H4 (cell line): ENCODE results near the gene MRPS35. TPM values are rescaled to one million over a fixed set of nuclear protein-coding genes. Genes with fewer than 3 reads are reported as not detected.
A peak's percentile ranks its signal among the peaks of the same experiment; 100 is the strongest.

Source experiments
- DNase-seq: peaks from one replicate; pipeline ENCODE4 v3.0.0-alpha.2; 2015; ENCODE audit warnings: low spot score
- total RNA-seq: library from RNA; depleted of rRNA; stranded (reverse); fragments of >200 nt; shearing (Covaris generic); gene quantifications from 2 replicates; pipeline ENCODE4 v1.2.3, GENCODE V29; 2014; rRNA removed

Gene MRPS35
- total RNA-seq, result 105 TPM in 2 replicates

- DNase-seq, result peak; percentile 82
Measured at GRCh38 chr12:27710592-27711316, at the start of gene MRPS35. MRPS35 (plus strand) TSS chr12:27710832; CDS start chr12:27710844, 12 bp downstream.

DNA sequence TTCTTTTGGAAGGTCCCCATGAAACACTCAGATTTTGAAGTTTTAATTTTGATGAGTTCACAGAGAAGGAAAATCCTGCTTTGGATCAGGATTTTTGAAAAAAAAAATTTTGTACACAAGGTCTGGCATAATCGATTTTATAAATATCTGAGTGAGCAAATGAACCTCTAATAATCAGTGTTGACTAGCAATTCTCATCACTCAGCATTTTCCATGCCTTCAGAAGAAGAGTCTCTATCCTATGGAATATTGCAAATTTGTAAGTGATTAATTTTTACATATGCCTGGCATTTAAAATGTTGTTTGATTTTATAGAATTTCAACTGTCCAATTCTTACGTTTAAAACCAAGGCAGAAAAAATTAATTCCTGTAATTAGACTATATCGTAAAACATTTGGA, 44.9 kb upstream of the MRPS35 start:
- DNase-seq, result no peak

GRCh38 chr12:27666510-27666909, 44.1 kb upstream of the MRPS35 start:
- no peak for DNase-seq

DNA sequence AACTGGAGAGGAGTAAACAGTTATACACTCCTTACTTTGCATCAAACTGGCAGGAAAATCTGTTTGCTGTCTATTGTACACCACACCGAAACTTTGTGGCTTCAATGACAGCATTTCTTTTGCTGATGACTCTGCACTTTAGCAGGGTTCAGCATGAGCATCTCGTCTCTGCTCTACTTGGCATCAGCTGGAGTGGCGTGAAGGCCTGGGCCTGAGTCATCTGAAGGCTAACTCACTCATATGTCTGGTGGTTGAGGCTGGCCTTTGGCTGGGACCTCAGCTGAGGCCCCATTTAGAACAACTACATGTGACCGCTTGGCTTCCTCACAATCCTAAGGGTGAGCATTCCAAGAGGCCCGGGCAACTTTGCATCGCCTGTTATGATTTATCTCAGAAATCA, 43.1 kb upstream of the MRPS35 start:
- DNase-seq, result peak; percentile 34

DNA sequence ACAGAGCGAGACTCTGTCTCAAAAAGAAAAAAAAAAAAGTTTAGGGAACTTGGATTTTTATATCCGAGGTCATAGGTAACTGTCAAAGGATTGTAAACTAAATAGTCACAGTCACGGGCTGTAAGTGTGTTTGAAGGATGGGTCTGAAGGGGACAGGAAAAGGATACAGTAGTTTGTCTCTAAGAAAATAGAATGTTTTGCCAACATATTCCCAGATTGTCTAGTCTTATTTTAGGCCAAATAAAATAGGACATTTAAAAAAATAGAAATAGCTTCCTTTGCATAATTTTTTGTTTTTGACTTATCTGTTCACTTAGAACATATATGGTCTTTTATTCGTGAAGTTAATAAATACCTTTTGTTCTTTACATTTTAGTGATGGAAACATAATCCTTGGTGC, 38.6 kb upstream of the MRPS35 start:
- no peak for DNase-seq

- no peak for DNase-seq
Measured at GRCh38 chr12:27672643-27673042, 38.0 kb upstream of the MRPS35 start.

GRCh38 chr12:27673101-27673718, 37.4 kb upstream of the MRPS35 start:
- DNase-seq, result no peak

GRCh38 chr12:27674989-27675388, 35.6 kb upstream of the MRPS35 start:
- no peak for DNase-seq

DNA sequence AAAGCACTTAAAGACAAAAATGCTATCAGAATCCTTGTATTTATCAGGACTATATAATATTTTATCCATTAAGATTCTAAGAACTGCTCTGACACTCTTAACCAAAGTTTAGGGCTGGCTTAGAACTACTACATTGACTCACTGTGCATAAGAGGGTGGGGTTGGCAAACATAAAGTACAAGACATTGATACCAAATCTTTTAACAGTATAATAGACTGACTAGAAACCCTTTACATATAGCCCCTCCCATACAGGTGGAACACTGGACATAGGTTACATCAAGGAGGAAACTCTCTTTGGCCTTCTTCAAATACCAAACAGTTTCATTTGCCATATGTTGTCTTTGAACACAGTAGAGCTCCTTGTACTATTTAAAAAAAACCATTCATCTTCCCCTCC, 30.0 kb upstream of the MRPS35 start:
- no peak for DNase-seq

DNA sequence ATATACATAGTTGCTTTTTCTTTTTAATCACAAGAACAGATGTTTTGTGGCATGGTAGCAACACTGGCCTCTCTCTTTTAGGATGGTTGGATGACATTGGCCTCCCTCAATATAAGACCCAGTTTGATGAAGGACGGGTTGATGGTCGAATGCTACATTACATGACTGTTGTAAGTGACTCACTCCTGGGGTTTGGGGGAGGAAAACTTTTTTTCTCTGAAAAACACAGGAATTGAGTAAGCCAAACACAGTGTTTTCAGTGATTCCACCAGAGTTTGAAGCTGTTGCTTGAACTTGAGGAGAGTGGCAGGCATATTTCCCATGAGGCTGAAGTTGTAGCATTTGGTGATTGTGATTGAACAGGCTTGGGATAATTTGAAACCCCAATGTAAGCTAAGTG, 28.1 kb upstream of the MRPS35 start:
- no peak for DNase-seq

- no peak for DNase-seq
Measured at GRCh38 chr12:27685274-27685673, 25.4 kb upstream of the MRPS35 start.

GRCh38 chr12:27686147-27686546, 24.5 kb upstream of the MRPS35 start:
- no peak for DNase-seq

DNA sequence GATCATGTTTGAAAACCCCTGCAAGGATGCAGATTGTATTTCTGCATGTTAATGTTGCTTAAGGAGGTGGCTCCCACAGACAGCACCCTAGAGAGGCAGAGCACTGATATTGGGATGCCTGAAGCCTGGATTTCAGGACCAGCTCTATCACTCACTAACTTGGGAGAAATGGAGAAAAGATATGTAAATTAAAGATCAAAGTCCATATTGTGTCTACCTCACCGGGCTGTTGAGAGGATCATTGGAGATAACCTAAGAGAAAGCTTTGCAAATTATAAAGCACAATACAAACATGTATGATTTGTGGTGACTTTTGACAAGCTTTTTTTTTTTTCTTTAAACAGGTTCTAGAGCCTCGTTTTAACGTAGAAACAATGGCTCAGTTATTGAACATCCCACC, 22.0 kb upstream of the MRPS35 start:
- no peak for DNase-seq

DNA sequence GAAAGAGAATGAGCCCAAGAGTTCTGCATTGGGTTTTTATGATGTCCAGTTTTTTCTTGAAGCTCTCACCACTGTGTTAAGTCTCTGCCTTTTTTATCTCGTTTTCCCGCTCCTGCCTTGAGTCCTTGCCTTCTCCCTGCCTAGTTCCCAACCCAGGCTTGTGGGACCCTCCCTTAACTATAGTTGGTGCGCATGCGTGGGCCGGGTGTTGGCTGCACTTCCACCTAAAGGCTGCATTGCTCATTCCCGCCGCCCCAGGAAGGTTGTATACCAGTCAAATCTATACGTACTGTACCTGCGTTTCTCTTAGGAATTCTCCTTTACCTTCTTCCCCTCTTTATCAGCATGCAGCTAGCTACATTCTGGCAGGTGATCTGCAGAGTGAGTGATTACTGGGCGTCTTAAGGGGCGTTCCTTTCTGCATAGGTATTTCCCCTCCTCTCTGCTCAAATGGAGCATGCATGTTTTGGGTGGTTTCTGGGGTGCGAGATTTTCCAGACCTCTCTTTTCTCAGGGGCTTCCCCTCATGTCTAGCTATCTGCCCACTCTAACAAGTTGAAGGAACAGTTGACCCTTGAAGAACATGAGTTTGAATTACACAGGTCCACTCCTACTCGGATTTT, 21.0 kb upstream of the MRPS35 start:
- DNase-seq, result no peak

DNA sequence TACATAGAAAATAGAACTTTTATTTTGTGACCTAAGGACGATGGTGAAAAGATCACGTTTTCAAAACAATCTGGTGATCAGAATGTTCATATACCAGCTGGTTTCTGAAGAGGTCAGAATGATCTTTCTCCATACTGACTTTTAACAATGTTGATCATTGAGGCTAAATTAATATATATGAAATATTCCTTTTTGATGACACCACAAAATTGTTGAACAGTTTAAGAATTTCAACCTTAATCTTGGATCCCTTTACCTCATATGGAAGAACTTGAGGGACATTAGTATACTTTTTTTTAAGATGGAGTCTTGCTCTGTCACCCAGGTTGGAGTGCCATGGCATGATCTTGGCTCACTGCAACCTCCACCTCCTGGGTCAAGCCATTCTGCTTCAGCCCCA, 17.2 kb upstream of the MRPS35 start:
- no peak for DNase-seq

- no peak for DNase-seq
Measured at GRCh38 chr12:27695556-27696292, 14.9 kb upstream of the MRPS35 start.

DNA sequence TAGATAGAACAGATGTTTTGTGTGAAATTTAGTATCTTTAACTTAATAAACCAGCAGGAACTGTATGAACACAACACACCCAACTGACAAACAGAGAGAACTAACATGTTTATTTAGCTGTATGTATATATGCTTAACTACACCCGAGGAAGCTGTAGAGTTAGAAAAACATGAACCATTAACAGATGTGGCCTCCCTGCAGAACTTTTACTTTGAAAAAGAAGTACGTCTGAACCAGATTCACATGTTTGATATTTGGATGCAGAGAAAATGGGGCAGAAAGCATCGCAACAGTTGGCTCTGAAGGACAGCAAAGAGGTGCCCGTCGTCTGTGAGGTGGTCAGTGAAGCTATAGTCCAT, 14.4 kb upstream of the MRPS35 start, which contains the start of gene REP15:
REP15 (plus strand) TSS at position 155 of the 360 bp plus-strand sequence; CDS start at position 271, 116 bp downstream.
- no peak for DNase-seq

DNA sequence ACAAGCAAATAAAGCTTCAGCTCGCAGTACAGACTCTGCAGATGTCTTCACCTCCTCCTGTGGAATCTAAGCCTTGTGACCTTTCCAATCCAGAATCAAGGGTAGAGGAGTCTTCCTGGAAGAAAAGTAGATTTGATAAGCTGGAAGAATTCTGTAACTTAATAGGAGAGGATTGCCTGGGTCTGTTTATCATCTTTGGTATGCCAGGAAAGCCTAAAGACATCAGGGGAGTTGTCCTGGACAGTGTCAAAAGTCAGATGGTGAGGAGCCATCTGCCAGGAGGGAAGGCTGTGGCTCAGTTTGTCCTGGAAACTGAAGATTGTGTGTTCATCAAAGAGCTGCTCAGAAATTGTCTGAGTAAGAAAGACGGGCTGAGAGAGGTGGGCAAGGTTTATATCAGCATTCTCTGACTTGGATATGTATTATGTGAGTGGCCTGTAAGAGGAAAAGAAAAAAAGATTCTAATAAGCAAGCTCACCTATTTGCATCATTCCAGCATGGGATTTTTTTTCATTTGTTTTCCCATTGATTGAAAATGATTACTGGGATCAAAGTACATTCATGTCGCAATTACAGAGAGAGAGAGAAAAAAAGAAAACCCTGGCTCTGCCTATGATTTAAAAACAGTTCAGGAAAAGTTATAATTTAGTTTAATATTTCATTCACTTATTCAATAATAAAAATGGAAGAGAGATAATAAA, 13.6 kb upstream of the MRPS35 start:
- DNase-seq, result no peak

- DNase-seq, result peak; percentile 75
Measured at GRCh38 chr12:27703720-27704452, 6.7 kb upstream of the MRPS35 start.

- no peak for DNase-seq
Measured at GRCh38 chr12:27705263-27705662, 5.4 kb upstream of the MRPS35 start.

DNA sequence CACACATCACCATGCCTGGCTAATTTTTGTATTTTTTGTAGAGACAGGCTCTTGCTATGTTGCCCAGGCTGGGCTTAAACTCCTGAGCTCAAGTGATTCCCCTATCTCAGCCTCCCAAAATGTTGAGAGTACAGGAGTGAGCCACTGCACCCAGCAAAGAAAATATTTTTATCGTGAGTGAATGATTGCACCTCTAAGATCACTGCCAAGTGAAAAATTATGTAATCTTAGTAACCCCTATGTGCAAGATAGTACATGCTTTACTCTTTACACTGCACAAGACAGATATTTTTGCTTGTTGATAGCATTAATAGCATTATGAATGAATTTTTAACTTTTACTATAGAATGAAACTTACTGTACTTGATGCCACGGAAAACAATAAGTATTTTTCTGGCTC, 3.4 kb upstream of the MRPS35 start:
- DNase-seq, result no peak
